IMR-90 (cell line): ENCODE measurements around the gene TEX22. TPM values are rescaled to one million over a fixed set of nuclear protein-coding genes. Genes with fewer than 3 reads are reported as not detected.

ENCODE experiments used
- ATAC-seq: fragments of 200-7000 bp; cut with Tn5 transposase; 2 replicates; pipeline ENCODE4 v1.9.1; 2020; ENCODE audit warnings: low read depth, mild to moderate bottlenecking, moderate library complexity
- BruUV-seq: library from RNA; stranded (reverse); fragments of 400-500 nt; replicated peaks from 2 replicates; lab custom pipeline; 2021; lab: Mats Ljungman, UMichigan
- CTCF ChIA-PET: fragments of 300-600 bp; formaldehyde crosslinking; extraction: SDS; loops from one replicate; lab custom pipeline; 2021; ENCODE audit warnings: antibody characterized with exemption; lab: Yijun Ruan, JAX
- POLR2A ChIA-PET: fragments of 300-600 bp; sonication (Branson Sonifier 250); formaldehyde crosslinking; loops from one replicate; lab custom pipeline; 2022; ENCODE audit warnings: antibody characterized with exemption; ENCODE audit not compliant: unreplicated experiment; lab: Charles Lee
- DNase-seq: peaks from one replicate; pipeline ENCODE4 v3.0.0; 2013
- H2AFZ ChIP-seq: replicated peaks from 2 replicates; pipeline ENCODE3; 2013; ENCODE audit warnings: low read length, mild to moderate bottlenecking; ENCODE audit not compliant: poor library complexity
- H2AK5ac ChIP-seq: 2 replicates; pipeline ENCODE4 v1.6.1; 2013; ENCODE audit warnings: low read depth, low read length, inconsistent platforms
- H2AK9ac ChIP-seq: replicated peaks from 2 replicates; pipeline ENCODE3; 2013; ENCODE audit warnings: mild to moderate bottlenecking, low read depth, low read length, moderate library complexity; ENCODE audit not compliant: poor library complexity
- H2BK120ac ChIP-seq: 2 replicates; pipeline ENCODE4 v1.6.1; 2013; ENCODE audit warnings: low read depth, low read length, inconsistent platforms
- H2BK15ac ChIP-seq: 3 replicates; pipeline ENCODE4 v1.6.1; 2013; ENCODE audit warnings: low read depth, low read length, inconsistent platforms
- H2BK20ac ChIP-seq: 2 replicates; pipeline ENCODE4 v1.6.1; 2013; ENCODE audit warnings: low read depth, mild to moderate bottlenecking, inconsistent platforms, low read length, moderate library complexity
- H2BK5ac ChIP-seq: 2 replicates; pipeline ENCODE4 v1.6.1; 2013; ENCODE audit warnings: mild to moderate bottlenecking, low read depth, low read length, inconsistent platforms; ENCODE audit not compliant: poor library complexity, severe bottlenecking
- H3K14ac ChIP-seq: replicated peaks from 2 replicates; pipeline ENCODE4 v1.6.1; 2013; ENCODE audit warnings: low read depth, low read length, inconsistent platforms
- H3K18ac ChIP-seq: 2 replicates; pipeline ENCODE4 v1.6.1; 2013; ENCODE audit warnings: low read depth, low read length, control low read depth
- H3K23ac ChIP-seq: 2 replicates; pipeline ENCODE4 v1.6.1; 2013; ENCODE audit warnings: low read depth, low read length, inconsistent platforms
- H3K27ac ChIP-seq: 2 replicates; pipeline ENCODE4 v1.5.1; 2013; ENCODE audit warnings: mild to moderate bottlenecking, control low read depth, low read length; ENCODE audit not compliant: insufficient read depth
- H3K27me3 ChIP-seq: 2 replicates; pipeline ENCODE4 v1.6.1; 2013; ENCODE audit warnings: low read length; ENCODE audit not compliant: control insufficient read depth, insufficient read depth
- H3K36me3 ChIP-seq: 2 replicates; pipeline ENCODE4 v1.6.1; 2013; ENCODE audit warnings: low read length, mixed read lengths; ENCODE audit not compliant: control insufficient read depth, insufficient read depth
- H3K4ac ChIP-seq: 2 replicates; pipeline ENCODE4 v1.6.1; 2013; ENCODE audit warnings: low read depth, low read length, inconsistent platforms
- H3K4me1 ChIP-seq: 2 replicates; pipeline ENCODE4 v1.6.1; 2013; ENCODE audit warnings: low read length, mixed read lengths; ENCODE audit not compliant: control insufficient read depth, insufficient read depth
- H3K4me2 ChIP-seq: 2 replicates; pipeline ENCODE4 v1.6.1; 2013; ENCODE audit warnings: low read depth, mild to moderate bottlenecking, control low read depth, low read length, moderate library complexity
- H3K4me3 ChIP-seq: 2 replicates; pipeline ENCODE4 v1.5.1; 2013; ENCODE audit warnings: low read depth, mild to moderate bottlenecking, control low read depth, low read length, moderate library complexity; ENCODE audit not compliant: insufficient read depth
- H3K56ac ChIP-seq: 2 replicates; pipeline ENCODE4 v1.6.1; 2013; ENCODE audit warnings: low read length, inconsistent platforms; ENCODE audit not compliant: insufficient read depth; ENCODE audit errors: extremely low read depth
- H3K79me1 ChIP-seq, 2 experiments: 2 replicates each; pipeline ENCODE4 v1.6.1; 2013; ENCODE audit warnings: low read length in 2 of 2, inconsistent platforms in 1 of 2, low read depth in 1 of 2
- H3K9ac ChIP-seq: 2 replicates; pipeline ENCODE4 v1.6.1; 2013; ENCODE audit warnings: low read depth, low read length, control low read depth
- H3K9me1 ChIP-seq: 2 replicates; pipeline ENCODE4 v1.6.1; 2013; ENCODE audit warnings: low read length, inconsistent platforms; ENCODE audit not compliant: insufficient read depth
- H3K9me3 ChIP-seq: 2 replicates; pipeline ENCODE4 v1.6.1; 2013; ENCODE audit warnings: low read length; ENCODE audit not compliant: control insufficient read depth, insufficient read depth
- H4K20me1 ChIP-seq: 2 replicates; pipeline ENCODE4 v1.6.1; 2013; ENCODE audit warnings: low read length, inconsistent platforms; ENCODE audit not compliant: insufficient read depth
- H4K5ac ChIP-seq: 2 replicates; pipeline ENCODE4 v1.6.1; 2013; ENCODE audit warnings: mild to moderate bottlenecking, low read depth, low read length, control low read depth
- H4K8ac ChIP-seq, 2 experiments: 2 replicates each; pipeline ENCODE4 v1.6.1; 2013; ENCODE audit warnings: low read depth in 2 of 2, low read length in 2 of 2, control low read depth in 1 of 2, inconsistent platforms in 1 of 2
- H4K91ac ChIP-seq: 2 replicates; pipeline ENCODE4 v1.6.1; 2013; ENCODE audit warnings: low read depth, low read length, inconsistent platforms; ENCODE audit not compliant: insufficient read depth
- BHLHE40 ChIP-seq: fragments of 150-350 bp; IDR thresholded peaks from 2 replicates; pipeline ENCODE4 v1.6.1; 2016; ENCODE audit warnings: mild to moderate bottlenecking, low read depth, low read length
- CEBPB ChIP-seq: IDR thresholded peaks from 2 replicates; pipeline ENCODE4 v1.6.1; 2012; ENCODE audit warnings: low read depth, low read length, improper control_type of control experiment
- CTCF ChIP-seq: conservative IDR thresholded peaks from 2 replicates; pipeline ENCODE4 v1.5.1; 2012; ENCODE audit warnings: mild to moderate bottlenecking, low read depth, low read length, improper control_type of control experiment
- ELK1 ChIP-seq: fragments of 150-350 bp; IDR thresholded peaks from 2 replicates; pipeline ENCODE4 v1.6.1; 2016; ENCODE audit warnings: low read depth, mild to moderate bottlenecking, low read length, moderate library complexity, borderline replicate concordance
- MAFK ChIP-seq: IDR thresholded peaks from 2 replicates; pipeline ENCODE4 v1.6.1; 2012; ENCODE audit warnings: low read depth, low read length, improper control_type of control experiment
- MAZ ChIP-seq: IDR thresholded peaks from 2 replicates; pipeline ENCODE4 v1.6.1; 2012; ENCODE audit warnings: low read depth, mild to moderate bottlenecking, low read length, improper control_type of control experiment, moderate library complexity, borderline replicate concordance
- MXI1 ChIP-seq: IDR thresholded peaks from 2 replicates; pipeline ENCODE4 v1.6.1; 2012; ENCODE audit warnings: low read depth, mild to moderate bottlenecking, low read length, moderate library complexity, borderline replicate concordance
- POLR2A ChIP-seq: IDR thresholded peaks from 2 replicates; pipeline ENCODE4 v1.6.1; 2012; ENCODE audit warnings: mild to moderate bottlenecking, low read depth, low read length
- RAD21 ChIP-seq: IDR thresholded peaks from 2 replicates; pipeline ENCODE4 v1.6.1; 2012; ENCODE audit warnings: low read length, improper control_type of control experiment
- USF2 ChIP-seq: fragments of 150-350 bp; IDR thresholded peaks from 2 replicates; pipeline ENCODE4 v1.6.1; 2017; ENCODE audit warnings: mild to moderate bottlenecking, antibody characterized with exemption, low read length, low read depth
- WGBS, 2 experiments: methylation state at CpG; one replicate each; pipeline versions ENCODE4 v1.1.5 to v1.1.7; 2013; ENCODE audit warnings: missing lambda C conversion rate in 2 of 2; ENCODE audit not compliant: insufficient read length in 1 of 2; ENCODE audit errors: extremely low coverage in 2 of 2; 5-methylcytosine and 5-hydroxymethylcytosine counted together
- dilution Hi-C: fragments of 300-500 bp; cut with HindIII; formaldehyde crosslinking; loops from one replicate; pipeline ENCODE4 v1.14.3; 2018; ENCODE audit warnings: low sequenced_read_pairs; ENCODE audit not compliant: unreplicated experiment
- in situ Hi-C: fragments of 300-500 bp; cut with MboI; formaldehyde crosslinking; loops from 3 replicates; pipeline ENCODE4 v1.14.3; 2019; ENCODE audit warnings: low sequenced_read_pairs, inconsistent platforms, mixed read lengths
- intact Hi-C: fragments of 100-400 bp; cut with micrococcal nuclease; formaldehyde crosslinking; loops from 2 replicates; pipeline ENCODE4 v1.10.0; 2022
- polyA plus RNA-seq, 3 experiments: library from polyadenylated mRNA; depleted of rRNA; stranded (reverse); fragments of >200 nt; gene quantifications; 2 replicates each; pipeline ENCODE4 v1.2.3, GENCODE V29; 2012; ENCODE audit warnings: low replicate concordance in 1 of 3
- total RNA-seq: library from RNA; depleted of rRNA; stranded (reverse); fragments of >200 nt; gene quantifications from 2 replicates; pipeline ENCODE4 v1.2.3, GENCODE V29; 2012

TEX22 gene
- total and polyA plus RNA-seq, 2 of the 4 experiments (the other 2 are of a cell fraction): 0.10 to 0.18 TPM

GRCh38 chr14:105377555-105378182, 20.7 kb upstream of the TEX22 start:
- peaks cover 4% of the 10 kb centered on the region; the same call in 1 of the 2 replicates for H3K9me1 ChIP-seq
- no peak overlapping the region for H4K91ac ChIP-seq
- H3K36me3 ChIP-seq: peaks cover 2% of the 10 kb centered on the region; the same call in 1 of the 2 replicates
- H2AK5ac ChIP-seq: no peak overlapping the region
- H2BK15ac ChIP-seq: no peak overlapping the region
- H3K27me3 ChIP-seq: no peaks in the 10 kb centered on the region
- H2BK20ac ChIP-seq: no peak overlapping the region
- H3K4ac ChIP-seq: no peak overlapping the region
- H3K56ac ChIP-seq: no peak overlapping the region
- H3K27ac ChIP-seq: no peak overlapping the region
- ChIA-PET POLR2A (no interaction called here), CTCF (no interaction called here)
- no peak for DNase-seq
- no peak overlapping the region for H3K23ac ChIP-seq
- no peak for TF ChIP-seq BHLHE40
- TF ChIP-seq CEBPB: no peak
- TF ChIP-seq ELK1: no peak
- no peak for TF ChIP-seq CTCF
- TF ChIP-seq MAFK: no peak
- TF ChIP-seq USF2: no peak
- no peak for TF ChIP-seq RAD21
- no peak for TF ChIP-seq MAZ
- no peak for TF ChIP-seq POLR2A
- no peak for TF ChIP-seq MXI1
- dilution Hi-C loops: no loop called here
- H3K9ac ChIP-seq: no peak overlapping the region
- no peak overlapping the region for H3K4me3 ChIP-seq
- intact Hi-C loops: no loop called here
- no peak overlapping the region for H3K14ac ChIP-seq
- no peak for ATAC-seq
- no peaks in the 10 kb centered on the region for H3K9me3 ChIP-seq
- in situ Hi-C loops: no loop called here
- H4K20me1 ChIP-seq: no peaks in the 10 kb centered on the region
- H3K79me1 ChIP-seq: no peaks in the 10 kb centered on the region
- H2BK5ac ChIP-seq: no peak overlapping the region
- no peaks in the 10 kb centered on the region for H3K4me1 ChIP-seq
- no peak overlapping the region for H4K8ac ChIP-seq
- H3K4me2 ChIP-seq: no peak overlapping the region
- no peak overlapping the region for H2AFZ ChIP-seq
- H2AK9ac ChIP-seq: no peak overlapping the region
- H3K18ac ChIP-seq: no peak overlapping the region
- no peak overlapping the region for H4K5ac ChIP-seq
- no peak overlapping the region for H2BK120ac ChIP-seq
- BruUV-seq: no TSS peak
- WGBS, 2 experiments: 96% methylated on average over 4 of the region's 23 CpGs; no CpG with 5 or more reads in 1 of the 2 experiments
